SK-N-MC (cell line): ENCODE results near the gene DGKD.

Experiments
- EZH2 ChIP-seq: fragments of 200-600 bp; sonication (generic); IDR thresholded peaks from one replicate; pipeline ENCODE4 v1.6.1; 2017; ENCODE audit warnings: antibody characterized with exemption
- POLR2AphosphoS5 ChIP-seq: IDR thresholded peaks from 2 replicates; pipeline ENCODE4 v1.6.1; 2012; ENCODE audit warnings: mild to moderate bottlenecking, low read depth, low read length, borderline replicate concordance

DNA sequence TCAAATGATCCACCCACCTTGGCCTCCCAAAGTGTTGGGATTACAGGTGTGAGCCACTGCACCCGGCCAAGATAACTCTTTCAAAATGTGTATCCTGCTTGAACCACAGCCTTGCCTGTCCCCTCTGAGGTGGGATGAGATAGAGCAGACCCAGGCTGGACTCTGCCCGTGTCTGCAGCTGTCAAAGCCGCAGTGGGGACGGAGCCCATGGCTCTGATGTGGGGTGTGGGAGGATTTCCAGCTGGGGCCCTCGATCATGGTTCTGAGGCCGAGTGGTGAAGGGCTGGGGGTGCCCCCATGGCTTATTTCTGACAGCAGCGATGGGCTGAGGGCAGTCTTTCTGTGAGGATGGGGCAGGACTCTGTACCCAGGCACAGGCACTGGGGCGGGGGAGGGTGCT lies 104.5 kb downstream of the DGKD start:
- TF ChIP-seq EZH2: no peak
- TF ChIP-seq POLR2AphosphoS5: no peak
